Hair follicular keratinocyte (primary cell): ENCODE data around the gene ITPR3. TPM values are rescaled to one million over a fixed set of nuclear protein-coding genes. Genes with fewer than 3 reads are reported as not detected.

Experiments
- total RNA-seq: library from RNA; depleted of rRNA; stranded (reverse); fragments of >200 nt; gene quantifications from 2 replicates; pipeline ENCODE4 v1.2.3, GENCODE V29; 2015

The ITPR3 gene
- total RNA-seq, result 74.2 and 125 TPM in 2 replicates

GRCh38 chr6:33620856-33621710 lies at the start of gene ITPR3:
Gene ITPR3 (plus strand): TSS chr6:33621322. CDS start chr6:33621603, 281 bp downstream.

GRCh38 chr6:33579828-33580714 lies 41.1 kb upstream of the ITPR3 start, which contains the start of gene BAK1:
Gene BAK1 (minus strand): TSS chr6:33580276. CDS start chr6:33577604, 2,672 bp downstream.

GRCh38 chr6:33711140-33712129 lies 90.3 kb downstream of the ITPR3 start, which contains the start of gene UQCC2:
Gene UQCC2 (minus strand): TSS chr6:33711700. CDS start chr6:33711686, 14 bp downstream.

Other genes starting within 250 kb of the ITPR3 start
- 14.0 and 50.8 TPM in 2 replicates for gene KIFC1, start 229.5 kb upstream of the ITPR3 start, total RNA-seq
- 20.3 and 27.3 TPM in 2 replicates for gene PHF1, start 210.3 kb upstream of the ITPR3 start, total RNA-seq
- gene CUTA, start 203.2 kb upstream of the ITPR3 start, total RNA-seq, result 201 and 221 TPM in 2 replicates
- gene SYNGAP1, start 201.3 kb upstream of the ITPR3 start, total RNA-seq, result 0.72 and 2.8 TPM in 2 replicates
- 4.4 and 6.5 TPM in 2 replicates for gene ZBTB9, start 166.7 kb upstream of the ITPR3 start, total RNA-seq
- 38.7 and 42.7 TPM in 2 replicates for gene BAK1, start 41.0 kb upstream of the ITPR3 start, total RNA-seq
- gene UQCC2, start 90.4 kb downstream of the ITPR3 start, total RNA-seq, result 42.2 and 60.3 TPM in 2 replicates
- not detected in 2 replicates for gene IP6K3, start 125.6 kb downstream of the ITPR3 start, total RNA-seq
- gene LEMD2, start 167.8 kb downstream of the ITPR3 start, total RNA-seq, result 55.8 and 57.2 TPM in 2 replicates
- gene MLN, start 182.7 kb downstream of the ITPR3 start, total RNA-seq, result not detected in 2 replicates